Fibroblast of lung (primary cell): ENCODE data around the gene KCTD2. TPM values are rescaled to one million over a fixed set of nuclear protein-coding genes. Genes with fewer than 3 reads are reported as not detected.

Experiments
- DNase-seq, 2 donors: peaks; one replicate each; pipeline versions ENCODE4 v3.0.0 to v3.0.0-alpha.2; 2010; ENCODE audit warnings: low read depth in 2 of 2
- H2AFZ ChIP-seq: 2 replicates; pipeline ENCODE4 v1.5.1; 2012; ENCODE audit warnings: low read length, control low read depth, inconsistent platforms
- H3K27ac ChIP-seq: 2 replicates; pipeline ENCODE4 v1.5.1; 2011; ENCODE audit warnings: low read length, control low read depth; ENCODE audit not compliant: insufficient read depth
- H3K27me3 ChIP-seq: 2 replicates; pipeline ENCODE4 v1.5.1; 2011; ENCODE audit warnings: mild to moderate bottlenecking, low read length; ENCODE audit not compliant: control insufficient read depth, insufficient read depth
- H3K36me3 ChIP-seq: 2 replicates; pipeline ENCODE4 v1.5.1; 2011; ENCODE audit warnings: low read length; ENCODE audit not compliant: control insufficient read depth, insufficient read depth
- H3K4me1 ChIP-seq: 2 replicates; pipeline ENCODE4 v1.5.1; 2011; ENCODE audit warnings: low read length; ENCODE audit not compliant: control insufficient read depth, insufficient read depth; ENCODE audit errors: extremely low read depth
- H3K4me2 ChIP-seq: 2 replicates; pipeline ENCODE4 v1.5.1; 2011; ENCODE audit warnings: low read length, control low read depth; ENCODE audit not compliant: insufficient read depth; ENCODE audit errors: extremely low read depth
- H3K4me3 ChIP-seq, 4 experiments: fragments of 200-600 bp in 1 of 4; sonication (generic) in 1 of 4; replicated peaks in 1 of 4; 2 replicates each; pipeline ENCODE4 v1.5.1; 2011 to 2016; ENCODE audit warnings: low read length in 4 of 4, low read depth in 3 of 4, mild to moderate bottlenecking in 3 of 4, control low read depth in 2 of 4, inconsistent platforms in 1 of 4, mixed read lengths in 1 of 4; ENCODE audit not compliant: insufficient read depth in 1 of 4; ENCODE audit errors: control extremely low read depth in 1 of 4
- H3K79me2 ChIP-seq: 2 replicates; pipeline ENCODE4 v1.5.1; 2012; ENCODE audit warnings: mild to moderate bottlenecking, low read length, inconsistent platforms; ENCODE audit not compliant: control insufficient read depth, insufficient read depth
- H3K9ac ChIP-seq: 2 replicates; pipeline ENCODE4 v1.5.1; 2011; ENCODE audit warnings: mild to moderate bottlenecking, low read length, control low read depth; ENCODE audit not compliant: insufficient read depth
- H3K9me3 ChIP-seq: 2 replicates; pipeline ENCODE4 v1.5.1; 2012; ENCODE audit warnings: low read depth, low read length; ENCODE audit not compliant: control insufficient read depth, insufficient read depth
- H4K20me1 ChIP-seq: 2 replicates; pipeline ENCODE4 v1.5.1; 2011; ENCODE audit warnings: low read length; ENCODE audit not compliant: control insufficient read depth, insufficient read depth; ENCODE audit errors: extremely low read depth
- CTCF ChIP-seq, 2 donors: IDR thresholded peaks in 1 of 2; conservative IDR thresholded peaks in 1 of 2; 1 replicate in 1 of 2; 2 replicates in 1 of 2; pipeline ENCODE4 v1.5.1; 2011 to 2012; ENCODE audit warnings: low read length in 2 of 2, control low read depth in 1 of 2, inconsistent platforms in 1 of 2, low read depth in 1 of 2, mild to moderate bottlenecking in 1 of 2
- EZH2 ChIP-seq: IDR thresholded peaks from 2 replicates; pipeline ENCODE4 v1.5.1; 2012; ENCODE audit warnings: low read length, control low read depth, mild to moderate bottlenecking; ENCODE audit errors: missing control alignments
- polyA plus RNA-seq, 2 donors: library from polyadenylated mRNA; depleted of rRNA in 1 of 2; stranded (reverse) in 1 of 2; unstranded in 1 of 2; fragments of >200 nt; gene quantifications; 2 replicates each; pipeline ENCODE4 v1.2.1, GENCODE V29; 2011 to 2012; ENCODE audit warnings: missing spikeins in 1 of 2
- total RNA-seq: library from RNA; depleted of rRNA; stranded (reverse); fragments of >200 nt; gene quantifications from 2 replicates; pipeline ENCODE4 v1.2.1, GENCODE V29; 2014

KCTD2 gene
- total and polyA plus RNA-seq, 2 donors (not counting 1 experiment from before 2014, with no cell fraction given), result 17.7 to 29.5 TPM

- Histone ChIP-seq H3K27ac (peak overlapping the region; percentile 39), H3K9me3 (no peaks in the 10 kb centered on the region), H2AFZ (no peak overlapping the region), H3K27me3 (no peaks in the 10 kb centered on the region), H3K9ac (no peak overlapping the region), H4K20me1 (no peaks in the 10 kb centered on the region), H3K4me2 (peak overlapping the region; percentile 59), H3K79me2 (no peaks in the 10 kb centered on the region), H3K4me1 (peaks cover 22% of the 10 kb centered on the region), H3K4me3 (no peak overlapping the region), H3K36me3 (no peaks in the 10 kb centered on the region)
- no peak for DNase-seq
- no peak for TF ChIP-seq CTCF (conservative IDR thresholded peaks at IDR 0.05 in 1 of 2, IDR thresholded peaks at IDR 0.05 in 1 of 2; ENCODE audit: low read depth in 1 of 2, low read length in 2 of 2)
- TF ChIP-seq EZH2, result no peak
Measured at GRCh38 chr17:75079023-75079373, 32.0 kb downstream of the KCTD2 start.

- Histone ChIP-seq H3K4me1 (peaks cover 27% of the 10 kb centered on the region), H3K9ac (no peak overlapping the region), H3K27ac (no peak overlapping the region), H3K4me2 (no peak overlapping the region), H3K9me3 (no peaks in the 10 kb centered on the region), H3K36me3 (no peaks in the 10 kb centered on the region), H3K4me3 (no peak overlapping the region), H2AFZ (no peak overlapping the region), H4K20me1 (no peaks in the 10 kb centered on the region), H3K79me2 (no peaks in the 10 kb centered on the region), H3K27me3 (no peaks in the 10 kb centered on the region)
- no peak for TF ChIP-seq CTCF (conservative IDR thresholded peaks at IDR 0.05 in 1 of 2, IDR thresholded peaks at IDR 0.05 in 1 of 2; ENCODE audit: low read depth in 1 of 2, low read length in 2 of 2)
- TF ChIP-seq EZH2, result no peak
- no peak for DNase-seq
Measured at GRCh38 chr17:75081611-75082540, 34.9 kb downstream of the KCTD2 start.

- H3K27ac ChIP-seq, result no peak overlapping the region
- H3K4me1 ChIP-seq, result peaks cover 28% of the 10 kb centered on the region
- H3K79me2 ChIP-seq, result no peaks in the 10 kb centered on the region
- H3K27me3 ChIP-seq, result no peaks in the 10 kb centered on the region
- no peaks in the 10 kb centered on the region for H3K9me3 ChIP-seq
- TF ChIP-seq EZH2 (no peak), CTCF (conservative IDR thresholded peaks at IDR 0.05 in 1 of 2, IDR thresholded peaks at IDR 0.05 in 1 of 2; ENCODE audit: low read depth in 1 of 2, low read length in 2 of 2) (no peak)
- DNase-seq, result no peak
- H3K36me3 ChIP-seq, result no peaks in the 10 kb centered on the region
- H3K9ac ChIP-seq, result no peak overlapping the region
- no peak overlapping the region for H2AFZ ChIP-seq
- no peak overlapping the region for H3K4me3 ChIP-seq
- H4K20me1 ChIP-seq, result no peaks in the 10 kb centered on the region
- H3K4me2 ChIP-seq, result no peak overlapping the region
Measured at GRCh38 chr17:75082683-75083082, 35.7 kb downstream of the KCTD2 start.
